Stimulated activated CD8-positive, alpha-beta memory T cell treated with anti-CD3 and anti-CD28 coated beads, Interleukin-12 subunit alpha, Interleukin-12 subunit beta, amount 100 ng/mL, for 1 hour (primary cell): ENCODE measurements around the gene USP53.
"Not testable (repeated sequence)": the region's sequence is repeated elsewhere in the genome, so short reads cannot be mapped to it uniquely, and the experiment has no call there.

Experiments
- DNase-seq: peaks from one replicate; pipeline ENCODE4 v3.0.0-alpha.2; 2020; ENCODE audit warnings: low read depth

USP53 gene

GRCh38 chr4:119315036-119315435, 102.5 kb downstream of the USP53 start:
- DNase-seq: no peak

- no peak for DNase-seq
Observed at GRCh38 chr4:119317990-119318389, 105.5 kb downstream of the USP53 start.

- DNase-seq: no peak
Observed at GRCh38 chr4:119321921-119322687, 109.6 kb downstream of the USP53 start, which contains the start of gene FABP2. Gene FABP2, minus strand, starts transcription at chr4:119322138. Its CDS starts 36 bp downstream, at chr4:119322102.

- no peak for DNase-seq
Observed at GRCh38 chr4:119328695-119329094, 116.2 kb downstream of the USP53 start.

- DNase-seq: no peak
Observed at GRCh38 chr4:119329835-119330620, 117.5 kb downstream of the USP53 start.

GRCh38 chr4:119336332-119336979, 123.9 kb downstream of the USP53 start:
- not testable (repeated sequence) for DNase-seq

- DNase-seq: no peak
Observed at GRCh38 chr4:119337010-119337409, 124.5 kb downstream of the USP53 start.

- DNase-seq: not testable (repeated sequence)
Observed at GRCh38 chr4:119339895-119340294, 127.4 kb downstream of the USP53 start.

GRCh38 chr4:119343293-119343692, 130.8 kb downstream of the USP53 start:
- not testable (repeated sequence) for DNase-seq
